ENCODE results near the gene PLCB1.

PLCB1 gene

DNA sequence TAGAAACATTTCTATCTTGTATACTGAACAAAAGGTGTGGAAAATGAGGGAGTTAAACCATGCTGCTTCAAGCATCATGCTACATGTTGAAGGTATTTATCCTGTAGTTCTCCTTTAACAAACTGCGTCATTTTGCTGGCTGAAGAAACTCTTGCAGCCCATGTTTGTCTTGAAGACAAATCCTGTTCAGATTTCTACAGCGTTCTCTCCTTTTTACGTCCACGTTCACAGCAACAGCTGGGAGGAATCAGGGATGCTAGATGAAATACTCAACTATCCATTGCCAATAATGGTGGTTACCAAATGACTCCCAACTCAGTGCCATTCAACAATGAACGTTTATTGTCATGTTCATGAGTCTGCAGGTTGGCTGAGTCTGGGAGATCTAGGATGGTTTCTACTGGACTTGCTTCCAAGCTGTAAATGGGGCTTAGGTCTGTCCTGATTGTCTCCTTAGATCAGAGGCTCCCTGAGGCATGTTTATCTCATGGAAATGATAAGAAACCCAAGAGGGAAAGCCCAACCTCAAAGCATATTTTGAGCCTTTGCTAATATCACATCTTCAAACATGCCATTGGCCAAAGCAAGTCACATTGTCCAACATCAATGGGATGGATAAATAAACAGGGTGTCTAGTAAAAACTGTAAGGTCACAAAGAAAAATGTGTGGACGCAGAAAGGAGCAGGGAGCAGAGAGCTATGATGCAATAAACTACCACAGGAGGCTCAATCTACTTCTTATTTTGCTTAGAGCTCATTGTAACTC, 2.7 kb upstream of the PLCB1 start:
- H3K27ac ChIP-seq = no peak overlapping the region
- TF ChIP-seq ZFX (IDR thresholded peaks at IDR 0.05) = no peak
- TF ChIP-seq, protein P1, sequence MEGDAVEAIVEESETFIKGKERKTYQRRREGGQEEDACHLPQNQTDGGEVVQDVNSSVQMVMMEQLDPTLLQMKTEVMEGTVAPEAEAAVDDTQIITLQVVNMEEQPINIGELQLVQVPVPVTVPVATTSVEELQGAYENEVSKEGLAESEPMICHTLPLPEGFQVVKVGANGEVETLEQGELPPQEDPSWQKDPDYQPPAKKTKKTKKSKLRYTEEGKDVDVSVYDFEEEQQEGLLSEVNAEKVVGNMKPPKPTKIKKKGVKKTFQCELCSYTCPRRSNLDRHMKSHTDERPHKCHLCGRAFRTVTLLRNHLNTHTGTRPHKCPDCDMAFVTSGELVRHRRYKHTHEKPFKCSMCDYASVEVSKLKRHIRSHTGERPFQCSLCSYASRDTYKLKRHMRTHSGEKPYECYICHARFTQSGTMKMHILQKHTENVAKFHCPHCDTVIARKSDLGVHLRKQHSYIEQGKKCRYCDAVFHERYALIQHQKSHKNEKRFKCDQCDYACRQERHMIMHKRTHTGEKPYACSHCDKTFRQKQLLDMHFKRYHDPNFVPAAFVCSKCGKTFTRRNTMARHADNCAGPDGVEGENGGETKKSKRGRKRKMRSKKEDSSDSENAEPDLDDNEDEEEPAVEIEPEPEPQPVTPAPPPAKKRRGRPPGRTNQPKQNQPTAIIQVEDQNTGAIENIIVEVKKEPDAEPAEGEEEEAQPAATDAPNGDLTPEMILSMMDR (conservative IDR thresholded peaks at IDR 0.05) = no peak

- H3K27ac ChIP-seq = no peak overlapping the region
- TF ChIP-seq, protein P1 (conservative IDR thresholded peaks at IDR 0.05) = no peak
- TF ChIP-seq ZFX (IDR thresholded peaks at IDR 0.05) = no peak
These were observed 1.1 kb upstream of the PLCB1 start for GRCh38 chr20:8130840-8131526.

DNA sequence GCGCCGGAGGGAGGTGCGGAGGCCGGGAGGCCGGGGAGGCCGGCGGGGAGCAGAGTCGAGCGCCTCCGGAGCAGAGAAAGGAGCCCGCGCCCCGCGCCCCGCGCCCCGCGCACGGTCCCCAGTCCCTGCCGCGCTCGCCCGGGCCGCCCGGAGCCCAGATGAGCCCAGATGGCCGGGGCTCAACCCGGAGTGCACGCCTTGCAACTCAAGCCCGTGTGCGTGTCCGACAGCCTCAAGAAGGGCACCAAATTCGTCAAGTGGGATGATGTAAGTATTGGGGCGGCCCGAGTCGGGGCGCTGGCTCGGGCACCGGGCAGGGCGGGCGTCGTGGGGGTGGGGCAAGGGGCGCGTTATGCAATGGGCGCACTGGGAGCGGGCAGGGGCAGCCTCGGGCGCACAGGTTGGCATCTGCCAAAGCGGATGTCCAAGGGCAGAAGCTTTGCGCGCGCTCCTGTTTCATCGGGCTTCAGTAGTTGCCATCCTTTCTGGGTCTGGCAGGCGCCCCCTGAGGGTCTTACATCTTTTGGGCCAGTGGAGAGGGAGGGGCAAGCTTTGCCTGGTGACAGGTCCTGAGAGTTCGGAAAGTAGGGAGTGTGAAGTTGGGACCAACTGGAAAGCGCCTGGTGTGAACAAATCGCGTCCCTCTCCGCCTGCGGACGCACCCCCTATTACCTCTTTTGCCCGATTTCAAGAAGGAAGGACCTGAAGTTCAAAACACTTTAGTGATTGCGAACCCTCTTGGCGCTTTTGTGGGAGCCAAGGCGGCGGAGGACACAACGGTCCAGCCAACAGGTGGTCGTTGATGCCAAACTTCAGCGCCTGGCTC, 631 bp downstream of the PLCB1 start:
- H3K27ac ChIP-seq = peak overlapping the region; percentile 59
- TF ChIP-seq, protein P1 (conservative IDR thresholded peaks at IDR 0.05) = no peak
- no peak for TF ChIP-seq ZFX (IDR thresholded peaks at IDR 0.05)

DNA sequence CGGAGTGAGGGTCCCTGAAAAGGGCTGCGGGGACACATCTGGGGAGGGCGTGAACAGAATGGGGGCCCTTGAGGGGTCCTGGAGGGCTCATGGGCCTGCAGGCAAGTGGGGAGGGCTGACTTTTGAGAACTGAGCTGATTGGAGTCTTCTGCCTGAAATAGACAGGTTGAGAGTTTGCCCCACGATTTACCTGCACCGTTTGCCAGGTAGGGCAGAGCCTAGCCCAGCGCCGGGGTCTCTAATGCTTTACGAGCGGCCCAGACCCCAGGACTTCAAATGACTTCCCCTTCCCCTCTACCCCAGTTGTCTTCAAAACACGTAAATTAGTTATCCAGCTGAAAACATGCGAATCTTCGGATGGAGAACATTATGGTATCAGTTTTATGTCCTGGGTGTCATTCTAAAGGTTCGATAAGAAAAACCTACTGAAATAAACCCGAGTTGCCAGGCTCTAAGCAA, 1.3 kb downstream of the PLCB1 start:
- H3K27ac ChIP-seq = no peak overlapping the region
- TF ChIP-seq, protein P1 (conservative IDR thresholded peaks at IDR 0.05) = no peak
- no peak for TF ChIP-seq ZFX (IDR thresholded peaks at IDR 0.05)

DNA sequence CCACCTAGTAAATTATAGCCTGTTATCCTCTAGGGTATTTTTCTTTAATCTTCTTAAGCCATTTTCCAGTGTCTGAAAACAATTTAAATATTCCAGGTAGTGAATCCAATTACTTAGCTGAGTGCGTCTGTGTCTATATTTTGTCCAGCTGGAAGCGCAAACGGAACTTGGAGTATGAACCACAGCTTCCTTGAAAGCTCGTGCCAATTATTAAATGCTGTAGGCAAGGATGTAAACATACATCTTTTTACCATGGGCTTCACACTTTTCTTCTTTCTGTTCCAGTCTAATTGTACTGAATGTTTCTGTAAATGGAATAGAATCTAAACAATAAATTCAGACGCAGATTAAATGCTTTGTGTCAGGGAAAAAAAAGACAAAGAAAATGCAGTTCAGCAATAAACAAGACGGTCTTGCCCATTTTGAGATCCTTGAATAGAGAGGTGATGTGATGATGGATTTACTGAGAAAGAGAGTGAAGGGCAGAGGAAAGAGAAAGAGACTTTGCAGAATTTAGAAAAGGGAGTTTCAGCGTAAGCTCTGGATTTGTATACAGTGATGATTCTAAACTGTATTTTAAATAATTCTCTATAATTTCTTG, 1.9 kb downstream of the PLCB1 start:
- TF ChIP-seq ZFX (IDR thresholded peaks at IDR 0.05) = no peak
- TF ChIP-seq, protein P1 (conservative IDR thresholded peaks at IDR 0.05) = no peak
- H3K27ac ChIP-seq = no peak overlapping the region

DNA sequence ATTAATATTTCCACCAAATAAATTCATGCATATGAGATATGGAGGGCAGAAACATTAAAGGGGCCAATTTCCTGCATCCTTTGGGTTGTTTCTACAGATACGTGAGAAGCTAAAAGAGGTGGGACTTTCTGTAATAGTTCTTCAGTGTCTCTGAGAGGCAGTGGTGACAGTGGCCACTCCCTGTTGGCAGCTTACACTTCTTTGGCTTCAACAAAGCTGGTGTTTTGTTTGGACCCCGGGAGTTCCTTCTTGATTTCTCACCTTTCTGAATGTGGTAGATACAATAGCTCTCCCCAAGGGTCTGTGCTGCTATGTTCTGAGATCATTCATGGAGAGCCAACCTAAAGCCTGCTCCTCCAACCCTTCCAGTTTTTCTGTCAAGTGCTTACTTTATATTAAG, 7.8 kb downstream of the PLCB1 start:
- no peak overlapping the region for H3K27ac ChIP-seq
- TF ChIP-seq, protein P1 (conservative IDR thresholded peaks at IDR 0.05) = no peak
- TF ChIP-seq ZFX (IDR thresholded peaks at IDR 0.05) = no peak
